B cell (primary cell): ENCODE results near the gene CFAP61. TPM values are rescaled to one million over a fixed set of nuclear protein-coding genes. Genes with fewer than 3 reads are reported as not detected.
"Not testable (repeated sequence)": the region's sequence is repeated elsewhere in the genome, so short reads cannot be mapped to it uniquely, and the experiment has no call there.

Source experiments
- ATAC-seq: fragments of 200-7000 bp; cut with Tn5 transposase; one replicate; pipeline ENCODE4 v1.10.0; 2021; ENCODE audit warnings: low read depth, mild to moderate bottlenecking, moderate number of reproducible peaks, moderate library complexity
- CTCF ChIA-PET: fragments of 350-600 bp; sonication (Branson Sonifier 250); formaldehyde crosslinking; loops from one replicate; lab custom pipeline; 2021; ENCODE audit warnings: antibody characterized with exemption, inconsistent platforms; lab: Charles Lee
- POLR2A ChIA-PET: fragments of 350-600 bp; sonication (Branson Sonifier 250); formaldehyde crosslinking; loops from one replicate; lab custom pipeline; 2021; ENCODE audit warnings: antibody characterized with exemption; lab: Charles Lee
- DNase-seq: peaks from one replicate; pipeline ENCODE4 v3.0.0; 2013
- H2AFZ ChIP-seq: 2 replicates; pipeline ENCODE4 v1.6.1; 2012; ENCODE audit warnings: mild to moderate bottlenecking, low read depth, low read length; ENCODE audit not compliant: insufficient read depth, poor library complexity, severe bottlenecking
- H3K27ac ChIP-seq, 2 donors: 1 replicate in 1 of 2; 2 replicates in 1 of 2; pipeline ENCODE4 v1.5.1; 2012 to 2013; ENCODE audit warnings: low read length in 2 of 2, mild to moderate bottlenecking in 2 of 2, moderate library complexity in 1 of 2
- H3K27me3 ChIP-seq, 4 experiments: fragments of 200-600 bp in 1 of 4; sonication (generic) in 1 of 4; replicated peaks in 1 of 4; 1 replicate in 2 of 4; 2 replicates in 2 of 4; pipeline versions ENCODE4 v1.6.1 to v1.7.0; 2013 to 2016; ENCODE audit warnings: low read length in 3 of 4, mild to moderate bottlenecking in 2 of 4, mixed read lengths in 1 of 4, moderate library complexity in 1 of 4; ENCODE audit not compliant: insufficient read depth in 4 of 4, control insufficient read depth in 3 of 4; ENCODE audit errors: control extremely low read depth in 1 of 4
- H3K36me3 ChIP-seq, 2 experiments: replicated peaks in 1 of 2; 1 replicate in 1 of 2; 2 replicates in 1 of 2; pipeline versions ENCODE4 v1.6.1 to v1.7.1; 2013; ENCODE audit warnings: low read length in 1 of 2; ENCODE audit not compliant: insufficient read depth in 2 of 2, control insufficient read depth in 1 of 2; ENCODE audit errors: control extremely low read depth in 1 of 2, extremely low read depth in 1 of 2
- H3K4me1 ChIP-seq, 2 donors: fragments of 200-600 bp in 1 of 2; sonication (generic) in 1 of 2; 1 replicate in 1 of 2; 2 replicates in 1 of 2; pipeline versions ENCODE4 v1.5.1 to v1.6.1; 2013 to 2017; ENCODE audit warnings: low read length in 2 of 2; ENCODE audit not compliant: control insufficient read depth in 2 of 2, insufficient read depth in 2 of 2
- H3K4me2 ChIP-seq: replicated peaks from 2 replicates; pipeline ENCODE3; 2012; ENCODE audit warnings: mild to moderate bottlenecking, low read depth, low read length; ENCODE audit not compliant: poor library complexity, severe bottlenecking
- H3K4me3 ChIP-seq, 5 experiments: fragments of 200-600 bp in 1 of 5; sonication (generic) in 1 of 5; 1 replicate in 3 of 5; 2 replicates in 2 of 5; pipeline versions ENCODE4 v1.5.1 to v1.7.0; 2011 to 2016; ENCODE audit warnings: low read length in 4 of 5, mild to moderate bottlenecking in 4 of 5, low read depth in 2 of 5, control low read depth in 1 of 5, moderate library complexity in 1 of 5; ENCODE audit not compliant: insufficient read depth in 1 of 5; ENCODE audit errors: control extremely low read depth in 1 of 5, extremely low read depth in 1 of 5
- H3K79me2 ChIP-seq: fragments of 200-600 bp; sonication (generic); one replicate; pipeline ENCODE4 v1.6.0; 2016; ENCODE audit warnings: low read length; ENCODE audit not compliant: control insufficient read depth, insufficient read depth
- H3K9ac ChIP-seq: fragments of 200-600 bp; sonication (generic); 2 replicates; pipeline ENCODE4 v1.6.1; 2017; ENCODE audit warnings: mild to moderate bottlenecking, low read length, moderate library complexity
- H3K9me3 ChIP-seq, 3 donors: one replicate each; pipeline versions ENCODE4 v1.6.1 to v1.7.1; 2013; ENCODE audit warnings: low read length in 2 of 3; ENCODE audit not compliant: control insufficient read depth in 2 of 3, insufficient read depth in 1 of 3; ENCODE audit errors: control extremely low read depth in 1 of 3
- H4K20me1 ChIP-seq: 2 replicates; pipeline ENCODE4 v1.6.0; 2012; ENCODE audit warnings: mild to moderate bottlenecking, low read length; ENCODE audit not compliant: insufficient read depth, control insufficient read depth, poor library complexity, severe bottlenecking
- H3K27ac Mint-ChIP-seq: one replicate; pipeline ENCODE4 v1.8.0; 2021; ENCODE audit warnings: mixed read lengths
- H3K27me3 Mint-ChIP-seq: one replicate; pipeline ENCODE4 v1.8.0; 2021; ENCODE audit warnings: mixed read lengths
- H3K4me1 Mint-ChIP-seq: one replicate; pipeline ENCODE4 v1.8.0; 2021; ENCODE audit warnings: mixed read lengths
- H3K4me3 Mint-ChIP-seq: one replicate; pipeline ENCODE4 v1.8.0; 2021; ENCODE audit warnings: mixed read lengths
- H3K9me3 Mint-ChIP-seq: one replicate; pipeline ENCODE4 v1.8.0; 2022; ENCODE audit warnings: mixed read lengths; ENCODE audit not compliant: insufficient read depth
- EZH2 ChIP-seq: IDR thresholded peaks from 2 replicates; pipeline ENCODE4 v1.6.1; 2012; ENCODE audit warnings: borderline replicate concordance, low read depth, mild to moderate bottlenecking, moderate library complexity, low read length; ENCODE audit not compliant: insufficient read depth, poor library complexity, severe bottlenecking
- WGBS: methylation state at CpG from one replicate; pipeline ENCODE4 v1.1.5; 2013; ENCODE audit warnings: missing lambda C conversion rate; ENCODE audit not compliant: insufficient coverage; 5-methylcytosine and 5-hydroxymethylcytosine counted together
- intact Hi-C: fragments of 100-400 bp; cut with micrococcal nuclease; formaldehyde crosslinking; loops from one replicate; pipeline ENCODE4 v1.10.0; 2022
- polyA plus RNA-seq: library from polyadenylated mRNA; depleted of rRNA; stranded (reverse); fragments of >200 nt; gene quantifications from 2 replicates; pipeline ENCODE4 v1.2.3, GENCODE V29; 2012
- total RNA-seq, 2 donors: library from RNA; stranded (reverse); fragments of 120-200 nt in 1 of 2; gene quantifications; 1 replicate in 1 of 2; 2 replicates in 1 of 2; pipeline versions ENCODE4 v1.2.3 to v1.2.4, GENCODE V29; 2013 to 2022
- TF ChIP-seq, protein P1 (sequence below): fragments of 200-600 bp; IDR thresholded peaks from one replicate; pipeline ENCODE4 v1.8.0; 2022; ENCODE audit warnings: antibody characterized with exemption, mild to moderate bottlenecking

The CFAP61 gene
- total and polyA plus RNA-seq, 2 donors (not counting 1 experiment from before 2014, with no cell fraction given) = not detected

DNA sequence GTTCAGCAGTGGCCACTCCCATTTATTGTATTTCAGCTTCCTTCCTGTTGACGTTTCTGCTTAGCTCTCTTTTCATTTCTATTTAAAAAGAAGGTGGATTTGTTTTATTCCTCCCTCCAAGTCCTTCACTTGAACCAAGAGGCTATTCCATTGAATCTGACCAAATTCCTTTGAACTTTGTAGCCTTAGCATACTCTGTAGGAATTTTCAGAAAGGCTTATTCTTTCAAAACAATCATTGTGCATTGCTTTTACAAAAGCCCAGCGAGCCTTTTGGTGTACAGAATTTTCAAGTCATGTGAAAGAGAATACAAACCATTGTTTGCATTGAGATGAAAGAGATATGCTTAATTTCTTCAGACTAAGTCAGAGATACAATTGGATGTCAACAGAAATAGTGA is 164.6 kb downstream of the CFAP61 start:
- intact Hi-C loops = no loop called here
- no peaks in the 10 kb centered on the region for H4K20me1 ChIP-seq
- H3K4me1 Mint-ChIP-seq = no peaks in the 10 kb centered on the region
- no peak overlapping the region for H3K9ac ChIP-seq
- no peaks in the 10 kb centered on the region for H3K4me1 ChIP-seq
- H3K27ac Mint-ChIP-seq = no peak overlapping the region
- H3K4me2 ChIP-seq = no peak overlapping the region
- TF ChIP-seq, protein P1, sequence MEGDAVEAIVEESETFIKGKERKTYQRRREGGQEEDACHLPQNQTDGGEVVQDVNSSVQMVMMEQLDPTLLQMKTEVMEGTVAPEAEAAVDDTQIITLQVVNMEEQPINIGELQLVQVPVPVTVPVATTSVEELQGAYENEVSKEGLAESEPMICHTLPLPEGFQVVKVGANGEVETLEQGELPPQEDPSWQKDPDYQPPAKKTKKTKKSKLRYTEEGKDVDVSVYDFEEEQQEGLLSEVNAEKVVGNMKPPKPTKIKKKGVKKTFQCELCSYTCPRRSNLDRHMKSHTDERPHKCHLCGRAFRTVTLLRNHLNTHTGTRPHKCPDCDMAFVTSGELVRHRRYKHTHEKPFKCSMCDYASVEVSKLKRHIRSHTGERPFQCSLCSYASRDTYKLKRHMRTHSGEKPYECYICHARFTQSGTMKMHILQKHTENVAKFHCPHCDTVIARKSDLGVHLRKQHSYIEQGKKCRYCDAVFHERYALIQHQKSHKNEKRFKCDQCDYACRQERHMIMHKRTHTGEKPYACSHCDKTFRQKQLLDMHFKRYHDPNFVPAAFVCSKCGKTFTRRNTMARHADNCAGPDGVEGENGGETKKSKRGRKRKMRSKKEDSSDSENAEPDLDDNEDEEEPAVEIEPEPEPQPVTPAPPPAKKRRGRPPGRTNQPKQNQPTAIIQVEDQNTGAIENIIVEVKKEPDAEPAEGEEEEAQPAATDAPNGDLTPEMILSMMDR = no peak
- no peak for TF ChIP-seq EZH2
- H3K27me3 Mint-ChIP-seq = peaks cover 21% of the 10 kb centered on the region
- H3K9me3 Mint-ChIP-seq = peaks cover 6% of the 10 kb centered on the region
- no peak for DNase-seq
- H3K27ac ChIP-seq = no peak overlapping the region
- CTCF ChIA-PET = no interaction called here
- H2AFZ ChIP-seq = no peak overlapping the region
- no CpG with 5 or more reads among the region's 2 CpGs for whole genome bisulfite sequencing
- ATAC-seq = no peak
- H3K4me3 ChIP-seq = no peak overlapping the region
- H3K27me3 ChIP-seq = no peaks in the 10 kb centered on the region
- no peak overlapping the region for H3K4me3 Mint-ChIP-seq
- H3K9me3 ChIP-seq = peaks cover 2 to 6% (median 5%) of the 10 kb centered on the region in 3 donors
- H3K36me3 ChIP-seq = no peaks in the 10 kb centered on the region
- H3K79me2 ChIP-seq = no peaks in the 10 kb centered on the region
- POLR2A ChIA-PET = no interaction called here

DNA sequence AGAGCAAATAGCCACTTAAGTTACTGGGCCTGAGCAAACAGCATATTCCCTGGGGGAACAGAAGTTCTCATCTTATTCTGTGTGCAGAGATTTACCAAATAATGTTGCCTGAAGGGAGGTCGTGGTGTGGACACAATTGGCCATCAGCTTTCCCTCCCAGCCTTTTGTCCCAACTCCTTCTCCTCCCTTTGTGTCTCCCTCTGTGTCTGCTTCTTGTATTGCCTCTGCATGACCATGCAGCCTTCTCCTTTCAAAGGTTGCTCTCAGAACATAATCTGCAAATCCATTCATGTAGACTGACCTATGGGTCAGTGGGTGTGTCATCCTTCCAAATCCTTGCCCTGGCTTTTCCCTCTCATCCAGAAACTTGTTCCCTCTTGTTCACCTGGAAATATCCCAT is 165.3 kb downstream of the CFAP61 start:
- ChIA-PET POLR2A (no interaction called here), CTCF (no interaction called here)
- peaks cover 2 to 6% (median 5%) of the 10 kb centered on the region in 3 donors for H3K9me3 ChIP-seq
- no peak for DNase-seq
- no peak overlapping the region for H3K27ac Mint-ChIP-seq
- no peak overlapping the region for H3K4me2 ChIP-seq
- H2AFZ ChIP-seq = no peak overlapping the region
- peaks cover 22% of the 10 kb centered on the region for H3K27me3 Mint-ChIP-seq
- H3K27ac ChIP-seq = no peak overlapping the region
- ATAC-seq = no peak
- intact Hi-C loops = no loop called here
- 73% methylated on average over 1 of the region's 1 CpG for WGBS
- H3K4me3 ChIP-seq = no peak overlapping the region
- no peaks in the 10 kb centered on the region for H3K79me2 ChIP-seq
- H3K4me1 ChIP-seq = no peaks in the 10 kb centered on the region
- H3K4me1 Mint-ChIP-seq = no peaks in the 10 kb centered on the region
- H3K9me3 Mint-ChIP-seq = peaks cover 6% of the 10 kb centered on the region
- no peaks in the 10 kb centered on the region for H3K36me3 ChIP-seq
- no peak overlapping the region for H3K4me3 Mint-ChIP-seq
- TF ChIP-seq, protein P1 = no peak
- TF ChIP-seq EZH2 = no peak
- no peaks in the 10 kb centered on the region for H3K27me3 ChIP-seq
- no peaks in the 10 kb centered on the region for H4K20me1 ChIP-seq
- no peak overlapping the region for H3K9ac ChIP-seq

DNA sequence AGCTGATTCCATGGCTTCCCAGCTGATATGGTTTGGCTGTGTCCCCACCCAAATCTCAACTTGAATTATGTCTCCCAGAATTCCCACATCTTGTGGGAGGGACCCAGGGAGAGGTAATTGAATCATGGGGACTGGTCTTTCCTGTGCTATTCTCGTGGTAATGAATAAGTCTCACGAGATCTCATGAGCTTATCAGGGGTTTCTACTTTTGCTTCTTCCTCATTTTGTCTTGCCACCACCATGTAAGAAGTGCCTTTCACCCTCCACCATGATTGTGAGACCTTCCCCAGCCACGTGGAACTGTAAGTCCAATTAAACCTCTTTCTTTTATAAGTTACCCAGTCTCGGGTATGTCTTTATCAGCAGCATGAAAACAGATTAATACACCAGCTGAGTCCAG is 165.8 kb downstream of the CFAP61 start:
- intact Hi-C loops, H3K27me3 ChIP-seq, H3K9ac ChIP-seq, H3K27ac Mint-ChIP-seq, H3K9me3 Mint-ChIP-seq, CTCF ChIA-PET, H3K36me3 ChIP-seq, H4K20me1 ChIP-seq, H3K4me3 ChIP-seq, H3K79me2 ChIP-seq, H3K4me2 ChIP-seq, POLR2A ChIA-PET, H3K4me1 ChIP-seq, H3K4me3 Mint-ChIP-seq, DNase-seq, ATAC-seq, H3K27ac ChIP-seq, H2AFZ ChIP-seq, H3K9me3 ChIP-seq, H3K4me1 Mint-ChIP-seq: not testable (repeated sequence)
- WGBS = 89% methylated on average over 3 of the region's 4 CpGs
- H3K27me3 Mint-ChIP-seq = peaks cover 27% of the 10 kb centered on the region
